NCI-H2196 treated with DMSO at 0.1 percent for 48 hours (cell line): ENCODE measurements around the gene GPR108.
"Not testable (repeated sequence)": the region's sequence is repeated elsewhere in the genome, so short reads cannot be mapped to it uniquely, and the experiment has no call there.

ENCODE experiments used
- DNase-seq: peaks from one replicate; lab custom pipeline; 2025; ENCODE audit not compliant: unreplicated experiment; lab: John Stamatoyannopoulos, UW

The GPR108 gene

DNA sequence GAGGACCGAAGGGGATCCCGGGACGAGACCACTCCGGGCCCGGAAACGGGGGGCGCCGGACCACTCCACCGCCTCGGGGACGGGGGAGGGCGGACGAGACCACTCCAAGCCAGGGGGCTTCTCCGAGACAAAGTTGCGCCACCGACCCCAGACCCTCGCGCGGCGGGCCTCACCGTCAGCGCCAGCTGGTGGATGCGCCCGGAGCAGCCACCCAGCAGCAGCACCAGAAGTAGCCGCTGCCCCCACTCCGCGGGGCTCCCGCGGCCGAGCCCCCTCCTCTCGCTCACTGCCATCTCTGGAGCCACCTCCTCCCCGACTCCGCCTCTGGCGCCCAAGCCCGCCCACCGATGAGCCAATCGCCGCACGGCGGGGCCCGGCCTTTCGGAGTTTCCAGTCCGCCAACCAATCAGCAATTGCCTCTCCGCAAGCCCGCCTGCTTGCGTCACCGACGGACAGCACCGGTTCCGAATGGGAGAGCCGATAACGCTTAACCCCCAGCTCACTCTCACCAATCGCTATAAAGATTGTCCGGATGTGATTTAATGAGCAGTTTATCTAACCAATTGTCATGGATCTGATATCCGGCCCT, at the start of gene GPR108:
TSS of gene GPR108 (minus strand) at position 297 of the 589 bp plus-strand sequence. CDS start at position 293, 4 bp downstream.
- DNase-seq, result peak; percentile 99

- DNase-seq, result no peak
Observed at GRCh38 chr19:6779206-6779605, 41.8 kb upstream of the GPR108 start.

GRCh38 chr19:6778386-6778785, 41.0 kb upstream of the GPR108 start:
- no peak for DNase-seq

DNA sequence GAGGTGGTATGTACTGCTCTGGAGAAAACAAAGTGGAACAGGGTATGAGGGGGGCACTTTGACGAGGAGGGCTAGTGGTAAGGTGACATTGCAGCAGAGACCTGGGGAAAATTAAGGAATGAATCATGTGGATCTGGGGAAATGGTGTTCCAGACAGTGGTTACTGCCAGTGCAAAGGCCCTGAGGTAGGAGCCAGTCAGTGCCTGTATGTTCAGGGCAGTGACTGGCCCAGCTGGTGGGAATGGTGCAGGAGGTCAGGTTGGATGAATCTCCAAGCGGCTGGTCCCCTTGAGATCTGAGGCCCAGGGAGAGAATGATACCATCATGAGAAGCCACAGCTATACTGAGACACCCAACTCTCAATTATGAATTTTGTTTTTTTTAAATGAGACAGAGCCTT, 40.1 kb upstream of the GPR108 start:
- no peak for DNase-seq

DNA sequence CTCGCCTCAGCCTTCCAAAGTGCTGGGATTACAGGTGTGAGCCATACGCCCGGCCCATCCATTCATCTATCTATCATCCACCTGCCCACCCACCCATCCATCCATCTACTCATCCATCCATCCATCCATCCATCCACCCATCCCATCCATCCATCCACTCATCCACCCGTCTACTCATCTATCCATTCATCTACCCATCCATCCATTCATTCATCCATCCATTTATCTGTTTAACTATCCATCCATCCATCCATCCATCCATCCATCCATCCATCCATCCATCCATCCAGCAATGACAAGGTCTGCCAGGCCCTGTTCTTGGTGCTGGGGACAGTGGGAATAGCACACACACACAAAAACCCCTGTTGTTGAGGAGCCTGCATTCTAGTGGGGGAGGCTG, 39.6 kb upstream of the GPR108 start:
- DNase-seq, result no peak

GRCh38 chr19:6776045-6776444, 38.7 kb upstream of the GPR108 start:
- not testable (repeated sequence) for DNase-seq

- no peak for DNase-seq
Observed at GRCh38 chr19:6774821-6775707, 37.7 kb upstream of the GPR108 start.

- DNase-seq, result no peak
Observed at GRCh38 chr19:6773323-6773931, 36.0 kb upstream of the GPR108 start.

DNA sequence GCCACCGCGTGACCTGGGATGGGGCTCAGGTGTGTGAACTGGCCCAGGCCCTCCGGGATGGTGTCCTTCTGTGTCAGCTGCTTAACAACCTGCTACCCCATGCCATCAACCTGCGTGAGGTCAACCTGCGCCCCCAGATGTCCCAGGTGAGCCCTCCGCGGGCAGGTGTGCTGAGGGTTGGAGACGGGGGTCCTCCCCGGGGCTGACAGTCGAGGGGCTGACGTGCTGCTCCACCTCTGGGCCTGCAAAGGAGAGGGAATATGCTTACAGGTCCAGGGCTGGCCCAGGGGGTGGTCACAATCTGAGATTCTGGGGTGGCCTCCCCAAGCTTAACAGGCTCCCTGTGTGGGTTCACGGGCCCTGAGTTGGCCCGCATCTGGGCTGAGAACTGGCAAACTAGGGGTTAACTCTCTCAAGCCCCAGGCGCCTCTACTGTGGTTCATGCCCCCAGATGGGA, 35.5 kb upstream of the GPR108 start:
- no peak for DNase-seq

DNA sequence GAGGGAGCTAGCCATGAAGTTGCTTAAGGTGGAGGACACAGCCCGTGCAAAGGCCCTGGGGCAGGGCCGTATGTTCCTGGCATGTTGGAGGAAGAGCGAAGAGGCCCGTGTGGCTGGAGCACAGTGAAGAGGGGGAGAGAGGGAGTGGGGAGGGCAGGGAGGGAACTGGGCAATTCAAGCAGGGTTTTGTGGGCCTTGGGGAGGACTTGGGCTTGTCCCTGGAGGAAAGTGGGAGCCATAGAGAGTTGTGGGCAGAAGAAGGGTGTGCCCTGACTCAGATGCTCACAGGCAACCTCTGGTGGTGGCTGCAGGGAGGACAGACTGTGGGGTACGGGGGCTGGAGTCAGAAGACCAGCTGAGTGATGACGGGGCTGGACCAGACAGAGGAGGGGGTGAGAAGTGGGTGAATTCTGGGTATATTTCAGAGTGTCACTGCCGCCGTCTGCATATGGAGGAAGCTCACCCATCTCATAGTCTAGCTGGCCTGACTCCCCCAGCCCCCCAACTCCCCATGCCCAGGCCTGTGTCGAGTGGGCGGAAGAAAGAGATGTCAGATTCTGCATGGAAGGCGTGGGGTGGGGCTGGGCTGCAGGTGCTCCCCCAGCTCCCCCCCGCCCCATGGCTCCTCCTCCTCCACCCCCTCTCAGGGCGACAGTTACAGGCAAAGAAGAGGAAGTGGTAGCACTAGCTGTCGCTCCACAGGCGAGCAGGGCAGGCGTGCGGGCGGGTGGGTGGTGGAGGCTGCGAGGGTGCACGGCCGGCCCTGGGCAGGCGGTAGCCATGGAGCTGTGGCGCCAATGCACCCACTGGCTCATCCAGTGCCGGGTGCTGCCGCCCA, 34.9 kb upstream of the GPR108 start, which contains the start of gene VAV1:
TSS of gene VAV1 (plus strand) at position 681 of the 838 bp plus-strand sequence. CDS start at position 781, 100 bp downstream.
- no peak for DNase-seq

GRCh38 chr19:6771648-6772027, 34.3 kb upstream of the GPR108 start:
- DNase-seq, result not testable (repeated sequence)

DNA sequence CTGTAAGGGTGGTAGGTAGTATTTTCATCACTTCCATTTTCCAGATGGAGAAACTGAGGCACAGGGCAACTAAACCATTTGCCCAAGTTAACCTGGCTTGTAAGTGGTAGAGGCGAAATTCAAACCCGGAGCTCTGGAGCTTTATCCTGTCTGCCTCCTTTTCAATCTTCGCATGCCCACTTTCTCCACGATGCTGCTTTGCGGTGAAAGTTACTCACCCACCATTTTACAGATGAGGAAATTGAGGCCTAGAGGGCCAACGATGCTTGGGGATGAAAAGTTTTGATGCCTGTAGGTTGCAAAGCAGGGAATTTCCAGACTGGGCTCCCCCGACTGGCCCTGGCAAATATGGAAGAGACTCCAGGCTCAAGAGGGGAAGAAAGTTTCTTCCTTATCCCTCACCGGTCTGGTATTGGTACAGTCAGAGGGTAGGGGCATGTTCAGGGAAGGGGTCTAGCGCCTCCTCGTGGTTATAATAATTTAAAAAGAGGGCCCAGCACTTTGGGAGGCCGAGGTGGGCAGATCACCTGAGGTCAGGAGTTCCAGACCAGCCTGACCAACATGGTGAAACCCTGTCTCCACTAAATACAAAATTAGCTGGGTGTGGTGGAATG, 31.7 kb upstream of the GPR108 start:
- no peak for DNase-seq

DNA sequence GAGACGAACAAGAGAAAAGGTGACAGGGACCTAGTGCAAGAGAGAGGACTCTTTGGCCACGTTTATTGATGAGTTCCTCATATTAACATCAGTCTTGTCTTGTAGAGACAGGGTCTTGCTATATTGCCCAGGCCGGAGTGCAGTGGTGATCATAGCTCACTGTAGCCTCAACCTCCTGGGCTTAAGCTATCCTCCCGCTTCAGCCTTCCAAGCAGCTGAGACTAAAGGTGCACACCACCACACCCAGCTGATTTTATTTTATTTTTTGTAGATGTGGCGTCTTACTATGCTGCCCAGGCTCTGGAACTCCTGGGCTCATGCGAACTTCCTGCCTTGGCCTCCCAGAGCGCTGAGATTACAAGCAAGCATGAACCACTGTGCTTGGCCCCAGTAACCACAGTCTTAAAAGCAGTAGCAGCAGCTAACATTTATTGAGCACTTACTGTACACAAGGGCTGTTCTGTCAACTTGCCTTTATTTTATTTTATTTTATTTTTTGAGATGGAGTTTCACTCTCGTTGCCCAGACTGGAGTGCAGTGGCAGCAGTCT, 30.9 kb upstream of the GPR108 start:
- no peak for DNase-seq

GRCh38 chr19:6767357-6768235, 30.2 kb upstream of the GPR108 start, which contains the start of gene SH2D3A:
Gene SH2D3A, minus strand, starts transcription at chr19:6767435. Its CDS starts 3,687 bp downstream, at chr19:6763748.
- DNase-seq, result peak; percentile 85

- no peak for DNase-seq
Observed at GRCh38 chr19:6767081-6767356, 29.6 kb upstream of the GPR108 start.

- DNase-seq, result no peak
Observed at GRCh38 chr19:6766357-6767080, 29.1 kb upstream of the GPR108 start.

GRCh38 chr19:6765738-6766356, 28.5 kb upstream of the GPR108 start:
- DNase-seq, result no peak

- not testable (repeated sequence) for DNase-seq
Observed at GRCh38 chr19:6762253-6762797, 24.9 kb upstream of the GPR108 start.
